GM19463 (cell line): ENCODE data around the gene ALDH1A3.

ENCODE experiments used
- ATAC-seq: cut with Tn5 transposase; IDR thresholded peaks from one replicate; pipeline ENCODE4 v1.9.1; 2021; ENCODE audit warnings: mild to moderate bottlenecking, moderate library complexity; ENCODE audit not compliant: unreplicated experiment

The ALDH1A3 gene

DNA sequence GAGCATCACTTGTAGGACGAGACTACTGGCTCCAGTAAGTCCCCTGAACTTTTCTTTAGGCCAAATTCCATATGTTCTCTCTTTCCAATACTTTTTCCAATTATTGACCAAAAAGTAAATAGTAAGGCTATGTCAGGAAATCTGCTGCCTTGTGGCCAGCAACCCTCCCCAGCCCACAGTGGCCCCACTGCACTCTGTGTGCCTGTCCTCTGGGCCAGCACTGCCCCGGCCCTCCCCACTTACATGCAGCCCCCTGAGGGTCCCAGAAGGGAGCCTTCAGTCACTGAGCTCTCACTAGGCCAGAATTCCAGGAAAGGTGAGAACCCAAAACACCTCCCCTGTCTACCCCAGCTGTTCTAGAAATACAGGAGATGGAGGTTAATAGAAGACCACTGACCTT, 21.3 kb upstream of the ALDH1A3 start:
- no peak for ATAC-seq

DNA sequence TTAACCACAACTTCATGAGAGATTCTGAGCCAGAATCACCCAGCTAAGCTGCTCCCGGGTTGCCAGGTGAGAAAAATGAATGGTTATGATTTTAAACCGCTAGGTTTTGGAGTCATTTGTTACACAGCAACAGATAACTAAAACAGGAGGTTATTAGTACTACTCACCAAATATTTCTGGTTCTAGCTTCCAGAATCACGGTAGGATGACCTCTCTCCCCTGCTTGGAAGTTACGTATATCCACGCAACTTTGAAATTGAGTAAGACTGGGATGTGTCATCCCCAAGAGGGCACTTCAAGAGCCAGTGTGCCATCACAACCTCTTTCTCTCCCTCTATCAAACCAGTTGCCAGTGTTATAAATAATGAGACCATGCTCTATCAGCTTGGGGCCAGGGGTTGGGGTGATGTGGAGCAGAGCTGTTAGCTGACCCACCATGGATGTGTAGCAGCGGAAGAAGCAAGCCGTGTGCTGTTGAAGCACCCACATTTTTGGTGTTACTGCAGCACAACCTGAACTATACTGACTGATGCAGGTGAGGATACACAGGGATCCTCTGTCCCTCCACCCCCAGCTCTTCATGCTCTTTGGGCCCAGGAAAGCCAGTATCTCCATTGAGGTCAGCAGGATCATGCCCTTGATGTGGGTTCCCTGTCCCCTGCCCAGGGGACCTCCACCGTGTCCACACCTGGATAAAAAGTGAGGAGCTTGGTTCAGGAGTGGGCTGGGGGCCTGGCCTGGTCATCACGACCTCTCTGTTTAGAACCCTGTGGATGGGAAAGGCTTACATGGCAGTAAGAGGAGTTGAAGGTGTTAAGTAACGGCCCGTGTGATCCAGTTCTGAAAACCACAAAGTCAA, 19.4 kb upstream of the ALDH1A3 start:
- no peak for ATAC-seq

DNA sequence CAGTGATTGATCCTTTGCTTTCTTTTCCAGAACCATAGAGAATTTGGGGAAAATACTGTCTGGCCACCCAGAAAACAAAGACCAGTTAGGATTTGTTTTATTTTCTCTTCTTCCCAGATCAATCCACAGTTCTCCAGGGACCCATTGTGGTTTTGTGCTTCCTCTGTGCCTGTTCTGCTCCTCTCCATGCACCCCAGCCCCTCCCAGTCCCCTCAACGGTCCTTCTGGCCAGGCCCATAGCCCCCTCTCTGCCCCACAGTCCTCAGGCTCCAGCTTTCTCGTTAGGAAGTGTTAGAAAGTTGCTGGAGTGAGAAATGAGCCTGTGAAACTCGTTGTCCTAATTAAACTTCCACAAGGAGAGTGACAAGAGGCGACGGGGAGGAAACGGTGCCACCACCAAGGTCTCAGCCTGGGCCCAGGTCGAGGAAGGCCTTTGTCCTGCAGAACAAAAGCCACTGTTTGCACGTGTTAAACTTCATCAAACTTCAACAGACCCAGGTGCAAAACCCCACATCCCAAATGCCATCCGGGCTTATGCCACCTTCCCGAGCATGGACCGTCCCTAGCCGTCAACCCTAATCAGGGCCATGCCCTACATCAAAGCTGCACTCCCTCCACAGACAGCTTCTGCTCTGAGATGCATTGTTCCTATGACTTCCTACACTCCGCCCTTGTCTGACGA, 18.7 kb upstream of the ALDH1A3 start:
- ATAC-seq, result no peak

DNA sequence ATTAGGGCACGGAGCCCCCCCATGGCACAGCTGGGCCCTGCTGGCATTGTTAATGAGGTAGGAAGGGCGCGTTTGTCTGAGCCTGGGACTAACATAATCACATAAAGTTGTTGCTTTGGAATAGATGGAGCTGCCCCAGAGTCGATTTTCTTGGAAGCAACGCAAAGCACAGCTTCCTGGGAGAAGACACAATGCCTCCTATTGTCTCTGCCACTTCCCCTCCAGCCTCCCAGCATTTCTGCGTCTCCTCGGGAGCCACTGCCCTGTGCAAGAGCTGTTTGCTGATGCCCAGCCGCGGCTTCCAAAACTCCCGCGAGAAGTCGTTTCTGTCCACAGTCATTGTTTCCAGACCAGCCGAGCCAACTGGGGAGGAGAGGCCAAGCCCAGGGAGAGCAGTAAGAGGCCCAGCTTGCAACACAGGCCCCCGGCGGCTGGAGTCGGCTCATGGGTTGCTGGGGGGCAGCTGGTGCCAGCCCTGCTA, 18.1 kb upstream of the ALDH1A3 start:
- no peak for ATAC-seq

DNA sequence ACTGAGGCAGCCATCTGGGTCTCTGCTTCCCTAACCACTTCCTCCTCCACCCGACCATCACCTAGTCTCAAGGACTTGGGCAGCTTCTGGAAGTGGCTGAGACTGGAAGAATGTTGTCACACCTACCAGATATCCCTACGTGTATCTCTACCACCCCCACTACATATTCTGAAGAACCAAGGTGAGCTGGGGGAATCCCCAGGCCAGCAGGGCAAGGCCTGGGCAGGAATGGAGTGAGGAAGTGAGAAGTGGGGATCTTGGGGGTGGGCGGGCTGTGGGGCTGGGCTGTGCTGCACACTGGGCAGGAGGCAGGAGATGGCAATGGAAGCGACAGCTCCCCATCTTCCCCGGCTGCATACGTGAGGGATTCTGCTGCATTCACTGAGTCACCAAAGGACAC, 17.5 kb upstream of the ALDH1A3 start:
- ATAC-seq, result no peak

DNA sequence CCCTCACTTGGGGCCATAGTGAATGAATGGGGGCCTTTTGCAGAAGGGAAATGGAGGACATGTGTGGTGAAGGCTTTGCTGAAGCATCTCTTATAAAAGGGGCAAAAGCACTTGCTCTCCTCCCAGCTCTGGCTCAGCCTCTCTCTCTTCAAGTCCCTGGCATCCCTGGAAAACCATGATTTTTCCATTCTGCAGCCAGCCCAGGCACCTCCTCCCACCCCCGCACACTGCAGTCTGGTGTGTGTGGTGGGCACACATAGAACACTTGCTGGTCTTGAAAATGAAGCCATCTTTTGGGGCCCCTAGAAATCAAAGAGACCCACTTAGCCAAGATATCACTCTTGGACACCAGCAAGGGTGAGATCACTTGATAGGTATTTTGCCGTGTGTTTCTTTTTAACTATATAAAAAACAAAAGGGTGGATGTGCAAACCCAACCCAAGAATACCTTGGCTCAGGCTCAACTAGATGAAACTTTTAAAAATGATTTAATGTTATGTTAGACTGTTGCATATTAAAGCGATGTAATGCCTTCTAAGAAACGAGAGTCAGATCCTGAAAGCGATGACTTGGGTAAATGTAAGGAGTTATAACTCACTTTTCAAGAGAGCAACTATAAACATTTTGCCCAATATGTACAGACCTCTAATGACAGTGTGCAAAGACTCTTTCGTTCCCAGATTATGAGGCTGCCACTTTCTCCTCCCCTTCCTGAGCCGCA, 16.4 kb upstream of the ALDH1A3 start:
- ATAC-seq, result no peak

DNA sequence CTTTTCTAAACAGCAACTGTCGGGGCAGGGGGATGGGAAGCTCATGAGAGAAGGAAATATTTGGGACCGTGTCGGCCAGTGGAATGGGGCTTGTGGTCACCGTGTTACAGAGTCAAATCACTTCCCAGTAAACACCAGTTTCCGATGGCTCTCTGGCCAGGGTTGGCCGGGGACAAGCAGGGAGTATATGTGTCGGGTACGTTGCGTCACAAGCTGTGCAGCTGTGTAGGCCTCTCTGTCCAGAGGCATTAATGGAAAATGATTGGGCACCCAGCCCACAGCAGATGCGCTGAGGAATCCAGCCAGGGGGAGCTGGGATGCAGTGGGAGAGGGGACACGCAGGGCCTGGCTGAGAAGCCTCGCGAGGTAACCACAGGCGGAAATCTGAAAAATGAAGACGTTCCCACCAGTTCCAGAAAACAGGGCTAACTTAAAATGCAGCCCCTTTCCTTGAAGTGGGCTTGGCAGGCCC, 15.8 kb upstream of the ALDH1A3 start:
- no peak for ATAC-seq

DNA sequence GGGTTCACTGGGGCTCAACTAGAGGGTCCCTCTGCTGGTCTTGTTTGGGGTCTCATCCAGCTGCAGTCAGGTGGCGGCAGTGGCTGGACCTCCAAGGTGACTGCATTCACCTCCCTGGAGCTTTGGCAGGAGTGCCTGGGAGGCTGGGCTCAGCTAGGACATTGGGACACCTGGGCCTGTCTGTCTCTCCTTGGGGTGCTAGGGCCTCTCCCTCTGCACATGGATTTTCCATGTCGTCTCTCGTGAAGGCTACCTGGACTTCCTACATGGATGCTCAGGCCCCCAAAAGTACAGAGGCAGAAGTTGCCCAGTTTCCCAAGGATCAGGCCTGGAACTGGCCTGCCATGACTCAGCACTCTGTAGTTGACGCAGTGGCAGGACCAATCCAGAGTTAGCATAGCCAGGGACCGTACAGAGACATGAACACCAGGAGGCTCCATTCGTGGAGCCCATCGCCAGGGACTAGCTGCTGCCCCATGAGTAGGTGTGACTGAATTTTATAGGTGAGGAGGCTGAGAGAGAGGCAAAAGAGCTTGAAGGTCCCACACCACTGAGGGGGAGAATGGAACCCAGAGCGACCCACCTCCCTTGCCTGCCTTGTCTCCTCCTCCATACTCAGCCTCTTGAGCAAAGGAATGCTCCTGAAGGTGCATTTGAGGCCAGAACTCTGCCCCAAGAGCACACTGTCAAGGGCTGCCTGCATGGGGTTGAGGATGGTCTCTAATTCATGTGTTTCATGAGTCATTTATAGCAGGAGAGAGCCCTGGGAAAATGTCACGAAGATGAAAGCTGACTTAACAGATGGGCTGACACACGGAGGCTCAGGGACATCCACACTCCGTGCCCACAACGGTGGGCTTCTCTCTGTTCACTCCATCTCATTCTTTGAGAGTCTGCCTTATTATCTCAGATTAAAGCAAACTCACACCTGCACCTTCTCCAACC, 13.0 kb upstream of the ALDH1A3 start:
- no peak for ATAC-seq

DNA sequence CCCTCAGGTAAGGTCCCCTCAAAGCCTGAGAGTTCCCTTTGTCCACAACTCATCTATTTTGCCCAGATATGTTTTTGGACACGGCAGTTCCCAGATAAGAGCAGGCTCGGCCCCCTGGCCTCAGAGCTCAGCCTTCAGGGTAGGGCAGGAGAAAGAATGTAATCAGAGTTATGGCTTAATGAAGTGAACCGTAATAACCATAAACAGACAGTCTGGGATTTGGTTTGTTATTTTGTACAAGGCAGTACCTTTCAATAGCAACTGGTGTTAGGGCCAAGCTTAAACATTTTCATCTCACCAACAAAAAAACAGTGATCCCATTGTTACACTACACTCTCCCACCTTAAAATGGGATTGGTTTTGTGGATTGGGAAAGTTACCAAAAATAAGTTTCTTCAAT, 12.2 kb upstream of the ALDH1A3 start:
- no peak for ATAC-seq

DNA sequence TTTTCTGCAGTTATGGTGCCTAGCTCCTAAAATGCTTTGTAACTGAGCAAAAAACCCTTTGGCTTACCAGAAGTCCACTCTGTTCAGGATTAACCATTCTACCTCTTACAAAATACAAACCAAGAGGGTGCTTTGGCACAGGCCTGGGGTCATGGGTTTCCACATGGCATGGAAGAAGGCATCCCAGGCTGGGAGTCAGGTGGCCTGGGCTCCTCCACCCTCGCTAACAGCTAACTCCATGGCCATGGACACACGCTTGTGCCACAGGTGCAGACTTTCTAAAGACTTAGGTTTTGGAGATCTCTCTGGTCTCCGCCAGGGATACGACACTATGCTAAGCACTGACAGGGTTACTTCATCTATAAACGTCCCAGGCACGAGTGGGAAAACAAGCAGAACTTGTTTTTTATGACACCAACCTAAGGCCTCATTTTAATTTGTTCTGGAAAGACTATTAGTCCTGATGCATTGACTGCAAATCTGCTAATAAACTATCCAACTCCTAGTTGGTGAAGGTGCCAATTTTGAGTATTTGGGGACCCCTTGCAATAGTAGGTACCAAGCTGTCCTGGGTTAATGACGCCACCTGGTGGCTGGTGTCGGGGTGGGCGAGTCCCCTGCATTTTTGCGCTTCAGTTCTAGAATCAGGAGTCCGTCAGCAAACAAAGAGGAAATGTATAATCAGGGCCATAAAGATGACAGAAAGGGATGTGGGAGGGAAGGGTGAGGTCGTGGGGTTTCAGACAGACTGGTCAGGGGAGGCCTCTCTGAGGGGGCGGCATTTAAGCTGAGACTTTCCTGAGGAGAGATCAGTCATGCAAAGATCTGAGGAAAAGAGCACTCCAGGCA, 10.3 kb upstream of the ALDH1A3 start:
- no peak for ATAC-seq

DNA sequence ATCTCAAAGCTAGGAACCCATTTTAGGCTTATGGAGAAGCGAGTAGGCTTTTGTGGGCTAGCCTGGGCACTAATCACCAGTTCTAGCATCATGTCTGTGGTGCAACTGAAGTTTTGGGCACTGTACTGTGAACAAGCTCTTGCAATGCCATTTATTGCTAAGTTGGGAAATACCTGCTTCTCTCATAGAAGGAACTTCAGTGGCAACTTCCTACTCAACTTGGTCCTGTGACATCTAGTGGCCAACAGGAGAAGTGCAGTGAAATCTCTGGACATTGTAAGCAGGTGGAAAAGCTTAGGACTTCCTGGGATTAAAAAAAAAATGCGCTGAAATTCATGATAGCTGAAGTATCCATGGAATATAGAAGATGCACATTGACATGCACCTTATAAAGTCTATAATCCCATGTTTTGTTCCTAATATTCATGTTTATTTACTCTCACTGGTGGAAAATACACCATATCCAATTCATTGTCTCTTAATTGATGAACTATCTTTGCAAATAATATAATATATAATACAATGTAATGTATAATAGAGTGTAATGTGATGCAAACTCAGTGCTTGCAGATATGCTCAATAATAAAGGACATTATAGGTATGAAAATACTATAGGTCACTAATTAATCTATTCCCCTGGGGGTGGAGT, 6.5 kb upstream of the ALDH1A3 start:
- ATAC-seq, result peak; percentile 58

DNA sequence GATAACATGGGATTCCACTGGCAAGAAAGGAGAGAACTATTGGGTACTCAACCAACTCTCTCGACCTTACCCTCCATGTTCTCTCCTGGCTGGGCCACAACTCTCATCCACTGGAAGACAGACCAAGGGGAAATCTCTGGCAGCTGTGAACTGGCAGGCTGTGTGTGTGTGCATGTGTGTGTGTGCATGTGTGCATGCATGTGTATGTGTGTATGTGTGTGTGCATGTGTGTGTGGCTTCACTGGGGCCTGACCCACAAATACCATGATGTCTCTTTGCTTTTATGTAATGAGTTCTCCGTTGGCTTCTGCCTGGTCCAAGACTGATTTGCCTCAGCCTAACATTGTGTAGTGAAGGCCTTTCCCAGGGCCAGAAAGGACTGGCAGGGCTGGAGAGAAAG, 4.1 kb upstream of the ALDH1A3 start:
- ATAC-seq, result no peak

DNA sequence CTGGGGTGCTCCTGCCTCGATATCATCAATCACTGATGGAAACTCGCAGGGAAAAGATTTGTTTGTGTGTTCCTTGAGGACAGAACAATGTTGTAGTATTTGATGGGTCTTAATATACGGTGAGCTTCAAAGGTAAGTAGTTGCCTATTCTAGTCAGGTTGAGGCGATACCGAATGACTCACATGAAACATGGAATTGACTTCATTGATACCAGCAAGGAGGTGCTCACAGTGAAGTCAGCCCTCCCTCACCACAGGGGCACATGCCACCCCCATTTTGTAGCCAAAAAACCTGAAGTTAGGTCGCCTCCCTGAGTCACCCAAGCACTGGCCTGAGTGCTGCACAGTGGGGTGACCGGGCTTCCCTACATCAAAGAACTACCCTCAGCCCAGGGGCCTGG, 3.7 kb upstream of the ALDH1A3 start:
- ATAC-seq, result no peak

DNA sequence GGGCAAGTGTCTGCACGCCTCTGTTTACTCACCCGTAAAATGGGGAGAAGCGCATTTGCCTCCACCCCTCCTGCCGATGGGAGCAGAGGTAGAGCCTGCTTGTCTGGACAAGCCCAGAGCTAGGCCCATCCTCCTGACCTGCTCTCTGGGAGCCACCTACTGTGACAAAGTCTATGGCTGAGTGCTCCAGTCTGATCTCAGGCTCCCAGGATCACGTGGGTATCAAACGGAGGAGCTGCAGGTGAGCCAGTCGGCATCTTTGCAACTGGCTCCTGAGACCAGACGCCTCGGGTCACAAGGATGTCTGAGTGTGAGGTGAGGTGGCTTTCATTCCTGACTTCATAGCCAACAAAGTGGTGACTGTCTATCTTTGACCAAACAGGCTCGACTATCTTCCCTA, 2.1 kb upstream of the ALDH1A3 start:
- ATAC-seq, result no peak

DNA sequence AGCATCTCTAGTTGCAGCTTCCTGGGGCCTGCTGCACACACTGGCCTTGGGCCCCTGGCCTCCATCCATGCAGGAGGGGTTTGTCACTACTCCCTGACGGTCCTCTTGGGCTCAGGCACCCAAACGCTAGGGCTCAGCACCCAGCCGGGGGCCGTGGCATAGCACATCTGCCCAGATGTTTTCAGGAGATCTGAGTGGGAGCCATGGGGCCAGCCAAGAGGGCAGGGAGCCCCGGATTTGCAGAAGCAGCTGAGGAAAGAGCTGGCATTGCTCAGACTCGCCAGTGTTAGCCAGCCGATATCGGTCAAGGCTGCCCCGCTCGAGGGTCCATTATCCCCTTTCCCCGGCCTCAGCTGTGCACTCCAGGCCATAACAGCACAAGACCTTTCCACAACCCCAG, 1.5 kb upstream of the ALDH1A3 start:
- ATAC-seq, result no peak

DNA sequence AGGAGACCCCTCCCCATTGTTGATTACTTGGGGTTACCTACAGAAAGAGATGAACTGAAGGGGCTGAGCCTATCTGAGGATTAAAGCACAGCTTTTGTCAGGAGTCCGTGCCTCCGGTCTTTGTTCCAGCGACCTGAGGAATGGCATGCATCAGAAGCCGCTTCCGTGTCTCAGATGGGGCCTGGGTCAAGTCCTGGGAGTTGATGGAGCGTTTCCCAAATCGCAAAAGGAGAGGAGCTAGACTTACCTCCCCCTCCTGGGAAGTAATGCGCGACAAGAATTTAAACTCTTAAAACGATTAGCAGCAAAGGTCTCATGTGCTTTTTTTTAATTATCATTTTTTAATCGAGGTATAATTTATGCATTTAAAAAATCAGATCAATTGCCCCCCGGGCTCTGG, 983 bp upstream of the ALDH1A3 start:
- no peak for ATAC-seq

DNA sequence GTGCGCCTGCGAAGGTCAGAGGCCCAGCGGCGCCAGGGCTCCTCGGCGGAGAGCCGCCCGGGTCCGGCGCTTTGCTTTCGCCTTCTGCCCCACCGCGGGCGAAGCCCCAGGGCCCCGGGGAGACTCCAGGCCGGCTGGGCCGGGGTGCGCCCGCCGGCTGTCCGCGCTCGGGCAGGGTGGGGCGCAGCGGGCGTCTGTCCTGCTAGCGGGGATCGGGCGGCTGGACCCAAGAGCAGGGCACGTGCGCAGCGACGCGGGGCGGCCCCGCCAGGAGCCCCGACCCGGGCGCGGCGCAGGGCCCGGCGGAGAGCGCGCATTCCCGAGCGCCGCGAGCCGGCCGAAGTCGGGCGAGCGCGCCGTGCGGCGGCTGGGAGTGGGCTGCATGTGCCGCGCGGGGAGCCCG, 569 bp upstream of the ALDH1A3 start:
- ATAC-seq, result peak; percentile 21

DNA sequence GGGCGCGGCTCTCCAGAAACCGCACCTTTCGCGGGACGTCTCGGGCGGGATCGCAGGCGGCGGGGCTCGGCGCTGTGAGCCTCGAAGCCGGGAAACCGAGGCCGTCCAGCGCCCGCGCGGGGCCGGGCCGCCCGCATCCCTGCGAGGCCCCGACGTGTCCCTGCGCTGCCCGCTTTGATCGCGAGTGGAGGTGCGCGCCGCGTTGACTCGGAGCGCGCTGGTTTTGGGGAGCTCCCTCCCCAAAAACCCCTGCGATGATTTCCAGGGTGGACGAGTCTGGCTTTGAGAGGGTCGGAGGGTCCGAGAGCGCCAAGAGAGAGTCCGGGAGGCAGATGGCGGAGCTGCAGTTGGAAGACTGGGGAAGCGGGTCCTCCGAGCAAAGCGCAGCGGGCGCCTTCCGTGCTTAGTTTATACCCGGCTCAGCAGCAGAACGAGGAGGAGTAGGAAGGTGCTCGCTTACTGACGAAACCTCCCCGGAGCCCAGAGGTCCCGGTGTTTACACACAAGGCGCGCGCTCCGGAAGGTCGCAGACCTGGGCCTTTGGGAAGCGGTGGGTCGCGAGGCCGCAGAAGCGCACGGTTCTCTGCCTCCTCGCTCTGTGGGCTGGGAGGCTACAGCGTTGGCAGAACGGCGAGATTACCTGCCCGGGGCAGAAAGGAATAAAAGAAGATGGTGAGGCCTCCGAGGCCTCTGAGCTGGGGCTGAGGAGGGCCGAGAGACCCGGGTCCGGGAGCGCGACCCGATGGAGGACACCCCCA, 687 bp downstream of the ALDH1A3 start:
- no peak for ATAC-seq
